PC-3 (cell line): Measurements from ENCODE around the gene SFXN1.

ENCODE experiments used
- EZH2 ChIP-seq: fragments of 300-600 bp; sonication (generic); IDR thresholded peaks from one replicate; pipeline ENCODE4 v1.6.1; 2017; ENCODE audit warnings: antibody characterized with exemption, mild to moderate bottlenecking, low read length; ENCODE audit not compliant: unreplicated experiment
- EZH2phosphoT487 ChIP-seq: fragments of 300-600 bp; sonication (generic); IDR thresholded peaks from 2 replicates; pipeline ENCODE4 v1.6.1; 2018; ENCODE audit warnings: mild to moderate bottlenecking, antibody characterized with exemption, low read length, borderline replicate concordance
- TF ChIP-seq, protein P1 (sequence below): fragments of 300-600 bp; sonication (generic); conservative IDR thresholded peaks from 2 replicates; pipeline ENCODE4 v1.5.1; 2017; ENCODE audit warnings: antibody characterized with exemption, low read depth, mild to moderate bottlenecking, low read length

DNA sequence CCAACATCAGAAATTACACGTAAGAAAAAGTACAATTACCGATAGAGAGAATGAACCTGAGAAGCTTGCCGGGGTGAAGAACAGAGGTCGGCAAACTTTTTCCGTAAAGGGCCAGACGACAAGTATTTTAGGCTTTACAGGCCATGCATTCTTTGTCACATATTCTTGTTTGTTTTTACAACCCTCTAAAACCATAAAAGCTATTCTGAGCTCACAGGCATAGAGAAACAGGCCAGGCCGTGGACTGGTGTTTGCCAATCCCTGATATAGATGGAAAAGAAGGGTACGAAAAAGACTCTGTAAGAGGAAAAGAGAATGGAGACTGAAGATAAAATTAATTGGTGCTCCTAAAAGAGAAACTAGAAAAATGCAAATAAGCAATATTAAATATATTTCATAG lies 15.4 kb downstream of the SFXN1 start:
- TF ChIP-seq, protein P1, sequence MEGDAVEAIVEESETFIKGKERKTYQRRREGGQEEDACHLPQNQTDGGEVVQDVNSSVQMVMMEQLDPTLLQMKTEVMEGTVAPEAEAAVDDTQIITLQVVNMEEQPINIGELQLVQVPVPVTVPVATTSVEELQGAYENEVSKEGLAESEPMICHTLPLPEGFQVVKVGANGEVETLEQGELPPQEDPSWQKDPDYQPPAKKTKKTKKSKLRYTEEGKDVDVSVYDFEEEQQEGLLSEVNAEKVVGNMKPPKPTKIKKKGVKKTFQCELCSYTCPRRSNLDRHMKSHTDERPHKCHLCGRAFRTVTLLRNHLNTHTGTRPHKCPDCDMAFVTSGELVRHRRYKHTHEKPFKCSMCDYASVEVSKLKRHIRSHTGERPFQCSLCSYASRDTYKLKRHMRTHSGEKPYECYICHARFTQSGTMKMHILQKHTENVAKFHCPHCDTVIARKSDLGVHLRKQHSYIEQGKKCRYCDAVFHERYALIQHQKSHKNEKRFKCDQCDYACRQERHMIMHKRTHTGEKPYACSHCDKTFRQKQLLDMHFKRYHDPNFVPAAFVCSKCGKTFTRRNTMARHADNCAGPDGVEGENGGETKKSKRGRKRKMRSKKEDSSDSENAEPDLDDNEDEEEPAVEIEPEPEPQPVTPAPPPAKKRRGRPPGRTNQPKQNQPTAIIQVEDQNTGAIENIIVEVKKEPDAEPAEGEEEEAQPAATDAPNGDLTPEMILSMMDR: no peak
- TF ChIP-seq EZH2phosphoT487 (no peak), EZH2 (no peak)
